ENCODE data around the gene SAMD9L. TPM values are rescaled to one million over a fixed set of nuclear protein-coding genes. Genes with fewer than 3 reads are reported as not detected.
A peak's percentile ranks its signal among the peaks of the same experiment; 100 is the strongest.

SAMD9L gene
- polyA plus RNA-seq, 3 donors, result 12.5 to 31.8 (median 18.6) TPM

DNA sequence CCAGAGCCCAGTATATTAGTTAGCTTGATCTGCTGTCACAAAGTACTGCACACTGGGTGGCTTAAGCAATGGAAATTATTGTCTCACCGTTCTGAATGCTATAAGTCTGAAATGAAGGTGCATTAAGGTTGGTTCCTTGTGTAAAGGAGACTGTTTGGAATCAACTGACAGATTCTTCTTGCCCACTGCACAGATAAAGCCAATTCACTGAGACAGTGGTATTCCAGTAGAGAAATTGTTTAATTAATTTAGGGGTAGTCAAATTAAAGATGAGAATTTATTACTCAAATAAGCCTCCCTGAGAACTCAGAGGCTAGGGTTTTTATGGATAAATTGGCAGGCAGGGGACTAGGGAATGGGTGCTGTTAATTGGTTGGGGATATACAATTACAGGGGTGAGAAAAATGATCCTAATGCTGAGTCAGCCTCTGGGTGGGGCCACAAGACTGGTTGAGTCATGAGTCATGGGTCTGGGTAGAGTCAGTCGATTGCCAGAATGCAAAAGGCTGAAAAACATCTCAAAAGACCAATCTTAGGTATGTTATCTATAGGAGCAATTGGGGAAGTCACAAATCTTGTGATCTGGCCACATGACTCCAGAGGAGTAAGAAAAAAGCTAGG is 23.5 kb upstream of the SAMD9L start:
- peaks cover 25 to 32% of the 10 kb centered on the region in 2 donors for H3K9me3 ChIP-seq (replicated peaks in 1 of 2; ENCODE audit: control insufficient read depth in 1 of 2, insufficient read depth in 1 of 2, low read length in 2 of 2)
- H3K36me3 ChIP-seq (replicated peaks in 1 of 2; ENCODE audit: control insufficient read depth in 1 of 2, insufficient read depth in 2 of 2, low read length in 2 of 2), result no peaks in the 10 kb centered on the region
- DNase-seq, result no peak
- no peak overlapping the region for H3K27ac ChIP-seq (ENCODE audit: low read depth in 1 of 2, low read length in 2 of 2)
- WGBS (ENCODE audit: insufficient coverage), result 100% methylated on average over 1 of the region's 2 CpGs
- H3K4me3 ChIP-seq (replicated peaks in 1 of 3; ENCODE audit: low read depth in 2 of 3, low read length in 3 of 3), result no peak overlapping the region
- Mint-ChIP-seq H3K36me3 (no peaks in the 10 kb centered on the region), H3K4me3 (no peak overlapping the region), H3K27ac (no peak overlapping the region), H3K4me1 (no peaks in the 10 kb centered on the region), H3K9me3 (peaks cover 25 to 53% (median 37%) of the 10 kb centered on the region in 7 donors), H3K27me3 (ENCODE audit: low read depth in 3 of 3) (peaks cover 2 to 5% (median 3%) of the 10 kb centered on the region in 3 donors)
- H3K27me3 ChIP-seq (ENCODE audit: control insufficient read depth in 2 of 2, insufficient read depth in 2 of 2, low read length in 2 of 2), result no peaks in the 10 kb centered on the region
- no peak overlapping the region for H3K9ac ChIP-seq (ENCODE audit: insufficient read depth, low read length, poor library complexity, severe bottlenecking)
- TF ChIP-seq, protein P1, sequence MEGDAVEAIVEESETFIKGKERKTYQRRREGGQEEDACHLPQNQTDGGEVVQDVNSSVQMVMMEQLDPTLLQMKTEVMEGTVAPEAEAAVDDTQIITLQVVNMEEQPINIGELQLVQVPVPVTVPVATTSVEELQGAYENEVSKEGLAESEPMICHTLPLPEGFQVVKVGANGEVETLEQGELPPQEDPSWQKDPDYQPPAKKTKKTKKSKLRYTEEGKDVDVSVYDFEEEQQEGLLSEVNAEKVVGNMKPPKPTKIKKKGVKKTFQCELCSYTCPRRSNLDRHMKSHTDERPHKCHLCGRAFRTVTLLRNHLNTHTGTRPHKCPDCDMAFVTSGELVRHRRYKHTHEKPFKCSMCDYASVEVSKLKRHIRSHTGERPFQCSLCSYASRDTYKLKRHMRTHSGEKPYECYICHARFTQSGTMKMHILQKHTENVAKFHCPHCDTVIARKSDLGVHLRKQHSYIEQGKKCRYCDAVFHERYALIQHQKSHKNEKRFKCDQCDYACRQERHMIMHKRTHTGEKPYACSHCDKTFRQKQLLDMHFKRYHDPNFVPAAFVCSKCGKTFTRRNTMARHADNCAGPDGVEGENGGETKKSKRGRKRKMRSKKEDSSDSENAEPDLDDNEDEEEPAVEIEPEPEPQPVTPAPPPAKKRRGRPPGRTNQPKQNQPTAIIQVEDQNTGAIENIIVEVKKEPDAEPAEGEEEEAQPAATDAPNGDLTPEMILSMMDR (IDR thresholded peaks at IDR 0.05), result no peak
- no peaks in the 10 kb centered on the region for H4K20me1 ChIP-seq (ENCODE audit: insufficient read depth, low read length)
- no peaks in the 10 kb centered on the region for H3K79me2 ChIP-seq (ENCODE audit: insufficient read depth, low read length)
- no peak overlapping the region for H2AFZ ChIP-seq (ENCODE audit: insufficient read depth, low read depth, low read length, poor library complexity, severe bottlenecking)
- H3K4me1 ChIP-seq (ENCODE audit: control insufficient read depth in 1 of 2, insufficient read depth in 2 of 2, low read length in 2 of 2), result no peaks in the 10 kb centered on the region
- no peak overlapping the region for H3K4me2 ChIP-seq (replicated peaks; ENCODE audit: extremely low read depth, low read length, poor library complexity, severe bottlenecking)
- intact Hi-C loops (cut with micrococcal nuclease), result no loop called here

DNA sequence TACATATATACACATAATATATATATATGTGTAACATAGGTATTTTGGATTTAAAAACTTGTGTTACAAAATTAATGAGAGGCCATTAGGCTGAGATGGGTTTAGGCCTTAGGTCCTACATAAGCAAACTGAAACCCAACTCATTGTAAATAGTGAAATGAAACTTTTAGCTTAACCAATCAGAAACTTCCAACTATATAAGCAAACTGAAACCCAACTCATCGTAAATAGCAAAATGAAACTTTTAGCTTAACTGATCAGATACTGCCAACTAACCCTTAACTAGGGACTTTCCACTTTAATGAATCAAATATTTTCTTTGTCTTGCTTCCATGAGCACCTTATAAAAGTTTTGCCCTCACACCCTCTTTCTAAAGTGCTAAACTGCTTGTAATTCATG is 17.3 kb upstream of the SAMD9L start:
- peak overlapping the region in 1 of 2 donors; percentile 58 for H3K4me3 Mint-ChIP-seq
- H3K36me3 ChIP-seq (replicated peaks in 1 of 2; ENCODE audit: control insufficient read depth in 1 of 2, insufficient read depth in 2 of 2, low read length in 2 of 2), result no peaks in the 10 kb centered on the region
- H3K27ac Mint-ChIP-seq, result no peak overlapping the region
- intact Hi-C loops (cut with micrococcal nuclease), result no loop called here
- peak overlapping the region; percentile 8 to 49 (median 12) for H3K4me3 ChIP-seq (replicated peaks in 1 of 3; ENCODE audit: low read depth in 2 of 3, low read length in 3 of 3)
- H3K9me3 ChIP-seq (replicated peaks in 1 of 2; ENCODE audit: control insufficient read depth in 1 of 2, insufficient read depth in 1 of 2, low read length in 2 of 2), result peaks cover 19 to 24% of the 10 kb centered on the region in 2 donors
- H3K9me3 Mint-ChIP-seq, result peaks cover 16 to 44% (median 27%) of the 10 kb centered on the region in 7 donors
- peak in 2 of 3 donors; percentile 19 to 27 for DNase-seq
- peaks cover 2% of the 10 kb centered on the region for H3K4me1 Mint-ChIP-seq
- H3K4me1 ChIP-seq (ENCODE audit: control insufficient read depth in 1 of 2, insufficient read depth in 2 of 2, low read length in 2 of 2), result no peaks in the 10 kb centered on the region
- no peaks in the 10 kb centered on the region for H4K20me1 ChIP-seq (ENCODE audit: insufficient read depth, low read length)
- TF ChIP-seq, protein P1 (IDR thresholded peaks at IDR 0.05), result no peak
- H3K79me2 ChIP-seq (ENCODE audit: insufficient read depth, low read length), result no peaks in the 10 kb centered on the region
- H2AFZ ChIP-seq (ENCODE audit: insufficient read depth, low read depth, low read length, poor library complexity, severe bottlenecking), result no peak overlapping the region
- no peak overlapping the region for H3K9ac ChIP-seq (ENCODE audit: insufficient read depth, low read length, poor library complexity, severe bottlenecking)
- no peaks in the 10 kb centered on the region for H3K27me3 ChIP-seq (ENCODE audit: control insufficient read depth in 2 of 2, insufficient read depth in 2 of 2, low read length in 2 of 2)
- H3K4me2 ChIP-seq (replicated peaks; ENCODE audit: extremely low read depth, low read length, poor library complexity, severe bottlenecking), result peak overlapping the region; percentile 36
- H3K27me3 Mint-ChIP-seq (ENCODE audit: low read depth in 3 of 3), result peaks cover 2 to 3% (median 2%) of the 10 kb centered on the region in 3 donors
- H3K27ac ChIP-seq (ENCODE audit: low read depth in 1 of 2, low read length in 2 of 2), result no peak overlapping the region
- H3K36me3 Mint-ChIP-seq, result no peaks in the 10 kb centered on the region
- WGBS (ENCODE audit: insufficient coverage), result 0% methylated on average over 1 of the region's 1 CpG
